Sigmoid colon (tissue), 4 donors: ENCODE measurements around the gene CLSTN2.

ENCODE experiments used
- POLR2A ChIP-seq, 2 donors: fragments of 450-650 bp; IDR thresholded peaks; one replicate each; pipeline ENCODE4 v1.6.1; 2016; ENCODE audit warnings: antibody characterized with exemption in 2 of 2, mild to moderate bottlenecking in 2 of 2, moderate library complexity in 2 of 2
- POLR2AphosphoS5 ChIP-seq, 4 donors: sonication (generic); formaldehyde crosslinking; IDR thresholded peaks; one replicate each; pipeline ENCODE4 v1.6.1; 2017; ENCODE audit warnings: antibody characterized with exemption in 4 of 4

DNA sequence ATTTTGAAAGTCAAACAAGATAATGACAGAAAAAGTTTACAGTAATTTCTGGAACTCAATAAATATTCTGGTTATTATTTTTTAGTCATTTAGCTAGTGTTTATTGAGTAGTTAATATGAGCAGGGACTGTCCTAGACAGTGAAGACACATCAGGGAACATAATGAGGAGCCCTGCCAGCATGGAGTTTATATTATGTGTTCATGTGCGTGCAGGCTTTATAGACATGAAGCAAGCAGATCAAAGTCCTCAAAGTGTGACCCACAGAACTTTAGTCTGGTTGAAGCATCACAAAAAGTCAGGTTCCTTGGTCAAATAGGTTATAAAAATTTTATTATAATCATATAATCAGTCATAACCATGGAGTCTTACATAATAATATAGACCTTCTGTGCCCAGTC is 289.3 kb downstream of the CLSTN2 start:
- TF ChIP-seq POLR2A (IDR thresholded peaks at IDR 0.05): no peak
- no peak for TF ChIP-seq POLR2AphosphoS5 (IDR thresholded peaks at IDR 0.05)
